ENCODE results near the gene VCP.

The VCP gene

DNA sequence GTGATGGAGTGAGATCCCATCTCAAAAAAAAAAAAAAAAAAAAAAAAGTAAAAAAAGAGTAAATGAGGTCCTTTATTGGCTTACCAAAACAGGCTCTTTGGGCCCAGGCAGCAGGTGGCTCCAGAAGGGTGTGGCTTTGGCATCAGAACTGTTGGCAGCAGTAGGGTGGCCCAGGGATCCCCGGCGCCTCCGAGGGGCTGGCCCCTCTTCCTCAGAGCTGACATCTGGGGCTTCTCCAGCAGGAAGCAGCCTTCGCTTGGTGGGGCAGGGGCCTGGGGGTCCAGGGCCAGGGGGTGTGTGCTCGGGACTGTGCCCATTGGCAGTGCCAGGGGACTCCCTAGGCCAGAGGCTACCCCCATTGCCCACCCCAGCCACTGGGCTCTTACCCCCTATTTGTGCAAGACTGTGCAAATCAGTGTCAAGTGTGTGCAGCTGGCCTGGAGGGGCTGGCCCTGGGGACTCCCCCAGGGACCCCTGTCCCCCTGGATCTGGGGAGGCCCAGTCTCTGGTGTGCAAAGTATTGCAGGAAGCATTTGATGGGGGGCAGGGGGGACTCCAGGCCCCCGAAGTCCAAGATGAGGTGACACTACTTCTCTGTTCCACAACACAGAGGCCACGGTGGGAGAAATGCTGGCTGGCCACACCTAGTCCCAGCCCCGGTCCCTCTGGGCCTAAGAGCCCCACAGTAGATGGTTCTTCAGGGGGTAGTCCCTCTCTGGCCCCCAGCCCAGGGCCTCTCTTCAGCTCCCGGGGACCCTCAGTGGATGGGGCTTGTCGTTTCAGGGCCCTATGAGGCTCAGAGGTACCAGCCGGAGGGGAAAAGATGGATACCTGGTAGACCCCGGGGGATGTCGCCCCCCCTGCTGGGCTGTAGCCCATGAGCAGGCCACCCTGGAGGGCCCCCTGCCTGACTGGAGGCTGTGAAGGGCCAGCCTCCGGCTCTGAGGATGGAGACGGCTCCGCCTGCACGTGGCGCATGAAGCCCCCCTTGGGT, 35.2 kb upstream of the VCP start:
- Mint-ChIP-seq H3K9me3 (no peaks in the 10 kb centered on the region), H3K4me1 (ENCODE audit: low read depth) (peaks cover 39% of the 10 kb centered on the region), H3K27me3 (ENCODE audit: low read depth) (no peaks in the 10 kb centered on the region), H3K4me3 (no peak overlapping the region), H3K27ac (no peak overlapping the region), H3K36me3 (ENCODE audit: low read depth) (peaks cover 20% of the 10 kb centered on the region)

DNA sequence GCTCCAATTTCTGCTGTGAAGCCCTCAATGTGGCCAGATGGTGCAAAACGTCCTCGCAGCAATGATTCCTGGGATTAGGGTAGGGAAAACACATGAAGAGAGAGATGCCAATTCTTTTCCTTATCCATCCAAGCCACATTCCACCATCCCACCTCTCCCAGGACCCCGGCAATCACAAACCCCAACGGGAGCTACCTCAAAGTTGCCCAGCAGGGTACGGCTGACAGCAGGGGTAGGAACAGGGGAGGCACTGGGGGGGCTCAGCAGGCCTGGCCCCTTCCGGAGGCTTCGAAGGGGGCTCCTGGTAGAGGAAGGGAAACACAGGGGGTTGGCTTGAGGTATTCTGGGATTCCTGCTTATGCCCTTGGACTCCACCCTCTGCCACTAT, 33.9 kb upstream of the VCP start:
- H3K27me3 Mint-ChIP-seq (ENCODE audit: low read depth), result no peaks in the 10 kb centered on the region
- peaks cover 38% of the 10 kb centered on the region for H3K4me1 Mint-ChIP-seq (ENCODE audit: low read depth)
- H3K9me3 Mint-ChIP-seq, result no peaks in the 10 kb centered on the region
- no peak overlapping the region for H3K4me3 Mint-ChIP-seq
- H3K36me3 Mint-ChIP-seq (ENCODE audit: low read depth), result peaks cover 21% of the 10 kb centered on the region
- H3K27ac Mint-ChIP-seq, result no peak overlapping the region

DNA sequence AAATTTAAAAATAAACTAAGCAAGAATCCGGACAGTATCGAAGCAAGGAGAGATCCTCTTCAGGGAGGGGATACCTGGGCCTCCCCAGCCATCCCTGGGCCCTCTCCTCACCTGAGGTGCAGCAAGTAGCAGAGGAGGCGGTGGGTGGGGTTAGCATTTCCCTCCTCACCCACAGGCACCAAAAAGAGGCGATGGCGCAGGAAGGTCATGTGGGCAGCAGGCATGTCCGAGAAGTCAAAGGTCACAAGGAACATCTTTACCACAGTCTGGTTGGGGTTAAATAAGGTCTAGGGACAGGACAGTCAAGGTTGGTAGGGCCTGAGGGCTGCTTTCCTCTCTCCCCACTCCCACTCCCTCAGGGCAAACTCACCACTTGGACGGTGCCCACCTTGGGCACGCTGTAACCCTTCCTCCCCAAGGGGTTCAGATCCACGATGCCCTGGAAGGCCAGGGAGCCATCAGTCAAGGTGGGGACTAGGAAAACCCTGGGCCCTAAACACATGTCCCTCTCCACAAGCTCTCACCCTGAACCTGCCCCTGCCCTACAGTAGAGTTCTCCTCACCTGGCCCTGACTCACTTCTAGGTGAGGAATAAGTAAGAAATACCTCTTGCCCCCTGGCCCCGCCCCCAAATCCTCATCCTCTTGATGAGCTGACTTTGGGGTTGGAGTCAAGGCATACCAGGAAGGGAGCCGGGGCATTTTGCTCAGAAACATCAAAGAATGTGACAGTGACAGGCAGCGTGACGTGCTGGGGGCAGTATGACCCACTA, 33.3 kb upstream of the VCP start:
- Mint-ChIP-seq H3K9me3 (no peaks in the 10 kb centered on the region), H3K27me3 (ENCODE audit: low read depth) (no peaks in the 10 kb centered on the region), H3K27ac (no peak overlapping the region), H3K4me1 (ENCODE audit: low read depth) (peaks cover 39% of the 10 kb centered on the region), H3K36me3 (ENCODE audit: low read depth) (peaks cover 27% of the 10 kb centered on the region), H3K4me3 (no peak overlapping the region)

DNA sequence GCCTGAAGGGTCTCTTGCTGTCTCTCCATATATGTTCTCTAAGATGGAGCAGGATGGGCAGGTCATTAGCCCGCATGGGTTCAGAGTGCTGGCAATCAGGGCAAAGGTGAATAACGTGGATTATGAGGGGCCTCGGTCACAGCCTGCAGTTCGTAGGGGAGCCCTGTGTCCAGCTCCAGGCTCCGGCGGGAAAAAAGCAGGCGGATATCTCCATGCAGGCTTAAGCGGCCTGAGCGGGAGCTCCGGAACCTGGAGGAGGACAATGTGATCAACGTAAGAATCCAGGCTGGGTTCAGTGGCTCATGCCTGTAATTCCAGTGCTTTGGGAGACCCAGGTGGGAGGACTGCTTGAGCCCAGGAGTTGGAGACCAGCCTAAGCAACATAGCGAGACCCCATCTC, 32.7 kb upstream of the VCP start:
- Mint-ChIP-seq H3K27me3 (ENCODE audit: low read depth) (no peaks in the 10 kb centered on the region), H3K36me3 (ENCODE audit: low read depth) (peaks cover 34% of the 10 kb centered on the region), H3K4me1 (ENCODE audit: low read depth) (peaks cover 39% of the 10 kb centered on the region), H3K27ac (no peak overlapping the region), H3K4me3 (no peak overlapping the region), H3K9me3 (no peaks in the 10 kb centered on the region)

DNA sequence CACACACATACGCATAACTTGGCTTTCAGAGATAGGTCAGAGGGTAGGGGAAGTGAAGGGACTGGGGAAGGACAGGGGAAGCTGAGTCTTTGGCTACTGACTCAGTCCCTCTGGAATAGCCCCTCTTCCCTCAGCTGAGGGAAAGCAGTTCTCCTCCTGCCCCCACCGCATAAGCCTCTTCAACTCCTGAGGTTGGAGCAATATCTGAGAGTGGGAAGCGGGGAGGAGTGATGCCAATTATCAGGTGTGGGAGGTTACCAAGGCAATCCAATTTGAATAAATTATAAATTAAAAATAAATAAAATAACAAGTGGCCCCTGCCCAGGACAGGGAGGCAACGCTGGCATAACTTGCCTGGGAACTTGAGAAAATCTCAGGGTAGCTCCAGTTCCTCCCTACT, 32.2 kb upstream of the VCP start:
- H3K4me1 Mint-ChIP-seq (ENCODE audit: low read depth), result peaks cover 37% of the 10 kb centered on the region
- H3K4me3 Mint-ChIP-seq, result no peak overlapping the region
- H3K36me3 Mint-ChIP-seq (ENCODE audit: low read depth), result peaks cover 39% of the 10 kb centered on the region
- H3K27me3 Mint-ChIP-seq (ENCODE audit: low read depth), result no peaks in the 10 kb centered on the region
- no peaks in the 10 kb centered on the region for H3K9me3 Mint-ChIP-seq
- H3K27ac Mint-ChIP-seq, result peak overlapping the region; percentile 86

DNA sequence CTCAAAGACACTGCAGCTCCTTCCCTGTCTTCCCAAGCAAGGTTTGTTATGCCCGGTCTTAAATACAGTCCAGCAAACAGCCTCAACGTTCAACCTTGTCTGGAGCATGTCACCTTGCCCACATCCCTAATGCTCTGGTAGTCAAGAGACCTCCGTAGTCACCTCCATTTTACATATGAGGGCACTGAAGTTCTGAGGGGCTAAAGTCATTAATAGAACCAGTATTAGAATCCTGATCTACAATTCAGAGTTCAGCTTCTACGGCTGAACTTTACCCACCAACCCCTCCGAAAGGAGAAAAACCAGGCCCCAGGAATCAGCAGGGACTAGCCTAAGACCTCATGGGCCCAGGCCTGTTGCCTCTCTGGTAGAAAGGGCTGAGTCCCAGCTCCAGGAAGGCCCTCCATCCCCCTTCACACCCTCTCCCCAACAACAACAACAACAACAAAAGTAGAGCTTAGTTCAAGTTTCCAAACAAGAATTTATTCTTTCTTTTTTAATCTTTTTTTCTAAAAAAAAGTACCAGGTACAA, 31.3 kb upstream of the VCP start:
- H3K9me3 Mint-ChIP-seq, result no peaks in the 10 kb centered on the region
- no peaks in the 10 kb centered on the region for H3K27me3 Mint-ChIP-seq (ENCODE audit: low read depth)
- H3K4me3 Mint-ChIP-seq, result peak overlapping the region; percentile 89
- H3K27ac Mint-ChIP-seq, result peak overlapping the region; percentile 86
- H3K4me1 Mint-ChIP-seq (ENCODE audit: low read depth), result peaks cover 33% of the 10 kb centered on the region
- H3K36me3 Mint-ChIP-seq (ENCODE audit: low read depth), result peaks cover 41% of the 10 kb centered on the region

DNA sequence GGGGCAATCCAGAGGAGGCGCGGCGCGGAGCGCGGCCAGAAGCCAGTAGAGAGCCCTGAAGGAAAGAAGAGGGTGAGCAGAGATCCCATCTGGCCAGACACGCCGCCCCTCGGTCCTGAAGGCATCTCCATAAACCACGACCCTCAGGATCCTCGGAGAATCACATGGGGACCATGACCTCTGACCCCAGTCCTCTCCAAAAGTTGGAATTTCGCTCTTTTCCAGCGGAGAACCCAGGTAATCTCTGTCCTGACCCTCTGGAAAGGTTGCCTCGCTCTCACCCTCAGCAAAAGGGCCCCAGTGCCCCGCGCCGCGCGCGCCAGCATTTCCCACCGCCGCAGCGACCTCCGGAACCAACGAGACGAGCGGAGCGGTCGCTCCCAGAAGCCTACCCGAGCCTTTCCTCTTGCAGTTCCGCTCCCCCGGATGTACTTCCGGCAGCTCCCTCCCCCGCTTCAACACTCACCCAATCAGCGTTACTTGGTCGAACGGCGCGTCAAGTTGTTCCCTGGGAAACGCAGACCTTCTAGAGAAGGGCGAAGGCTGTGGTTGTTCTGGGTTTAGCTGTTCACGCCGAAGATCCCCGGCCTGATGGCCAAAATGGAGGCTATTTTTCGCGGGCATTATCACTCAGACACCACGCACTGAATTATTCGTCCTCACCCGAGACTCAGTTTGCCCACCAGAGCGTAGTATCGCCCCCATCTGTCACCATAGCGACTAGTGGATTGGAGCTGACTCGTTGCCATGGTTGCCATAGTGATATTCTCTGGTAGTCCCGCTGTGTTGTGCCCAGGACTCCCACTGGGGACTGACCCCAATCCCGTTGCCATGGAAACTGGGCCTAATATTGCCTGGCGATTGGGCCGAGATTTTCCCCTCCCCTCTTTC, 30.6 kb upstream of the VCP start, which contains the start of gene STOML2:
Gene STOML2 (minus strand): TSS at position 363 of the 891 bp plus-strand sequence. CDS start 37 bp downstream, at position 326.
- Mint-ChIP-seq H3K9me3 (no peaks in the 10 kb centered on the region), H3K27me3 (ENCODE audit: low read depth) (no peaks in the 10 kb centered on the region), H3K4me3 (peak within 1 kb of the TSS; percentile 89), H3K4me1 (ENCODE audit: low read depth) (peaks cover 31% of the 10 kb centered on the region), H3K36me3 (ENCODE audit: low read depth) (peaks cover 36% of the 10 kb centered on the region), H3K27ac (peak within 1 kb of the TSS; percentile 86)

DNA sequence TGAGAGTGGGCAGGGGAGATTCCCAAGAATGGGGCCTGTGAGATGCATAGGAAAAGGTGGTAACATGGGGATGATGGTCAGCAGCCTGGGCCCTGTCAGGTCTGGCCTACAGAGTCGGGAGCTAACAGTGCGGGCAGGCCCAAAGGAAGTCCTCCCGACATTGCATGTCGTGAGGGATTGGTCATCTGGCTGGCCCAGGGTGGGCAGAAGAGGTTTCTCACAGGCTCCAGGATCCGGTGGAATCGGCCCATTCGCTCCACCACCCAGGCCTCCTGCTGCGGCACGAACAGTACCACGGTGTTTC, 30.0 kb upstream of the VCP start:
- Mint-ChIP-seq H3K4me1 (ENCODE audit: low read depth) (peaks cover 31% of the 10 kb centered on the region), H3K4me3 (peak overlapping the region; percentile 89), H3K27me3 (ENCODE audit: low read depth) (no peaks in the 10 kb centered on the region), H3K27ac (peak overlapping the region; percentile 86), H3K9me3 (no peaks in the 10 kb centered on the region), H3K36me3 (ENCODE audit: low read depth) (peaks cover 36% of the 10 kb centered on the region)

DNA sequence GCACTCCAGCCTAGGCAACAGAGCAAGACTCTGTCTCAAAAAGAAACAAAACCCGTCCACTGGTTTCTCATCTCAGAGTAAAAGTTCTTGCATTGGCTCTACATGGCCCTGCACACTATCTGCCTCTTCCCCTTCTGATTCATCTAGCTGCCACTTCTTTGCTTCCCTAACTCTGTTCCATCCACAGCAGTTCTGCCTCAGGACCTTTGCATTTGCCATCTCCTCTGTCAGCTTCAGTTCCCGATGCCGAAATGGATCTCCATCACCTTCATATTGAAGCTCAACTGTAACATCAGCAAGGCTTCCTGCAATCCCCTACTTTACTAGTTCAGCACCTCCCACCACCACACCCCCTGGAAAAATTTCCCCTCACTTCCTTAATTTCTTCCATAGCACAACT, 25.1 kb upstream of the VCP start:
- H3K4me3 Mint-ChIP-seq, result peak overlapping the region; percentile 2
- peaks cover 30% of the 10 kb centered on the region for H3K4me1 Mint-ChIP-seq (ENCODE audit: low read depth)
- H3K36me3 Mint-ChIP-seq (ENCODE audit: low read depth), result peaks cover 32% of the 10 kb centered on the region
- H3K27me3 Mint-ChIP-seq (ENCODE audit: low read depth), result no peaks in the 10 kb centered on the region
- no peaks in the 10 kb centered on the region for H3K9me3 Mint-ChIP-seq
- H3K27ac Mint-ChIP-seq, result peak overlapping the region; percentile 62

DNA sequence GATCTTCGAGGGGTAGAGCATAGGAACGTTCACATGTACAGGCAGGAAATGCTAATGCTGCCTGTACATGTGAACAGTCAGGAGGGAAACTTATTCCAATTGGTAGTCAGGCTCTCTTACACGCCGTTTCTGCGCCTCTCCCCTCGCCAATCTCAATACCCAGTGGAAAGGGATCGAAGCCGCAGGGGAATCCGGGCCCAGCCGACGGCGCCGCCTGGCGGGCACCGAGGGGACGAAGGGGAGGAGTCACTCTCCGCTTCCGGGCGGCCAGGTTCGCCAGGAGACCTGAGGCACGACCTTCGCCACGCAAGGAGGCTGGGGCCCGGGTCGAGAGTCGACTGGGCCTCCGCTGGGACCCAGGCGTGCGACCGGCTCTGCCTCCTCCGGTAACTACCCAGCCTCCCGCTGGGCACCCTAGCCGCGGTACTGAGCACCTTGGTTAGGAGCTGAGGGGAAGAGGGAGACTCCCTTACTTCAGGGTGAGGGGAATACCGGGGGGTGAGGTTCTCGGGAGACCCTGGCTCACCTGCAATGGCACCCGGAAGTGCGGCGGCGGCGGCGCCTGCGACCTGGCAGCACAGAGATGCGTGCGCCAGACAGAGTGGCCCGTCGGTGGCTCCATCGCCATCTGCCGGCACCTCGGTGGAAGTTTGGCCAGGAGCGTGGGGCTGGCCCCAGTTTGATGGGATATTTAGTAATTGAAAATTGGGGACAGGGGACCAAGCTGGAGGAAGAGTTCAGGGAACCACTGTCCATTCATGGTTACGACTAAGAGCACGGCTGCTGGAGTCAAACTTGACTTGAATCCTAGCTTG, 23.8 kb upstream of the VCP start, which contains the start of gene PIGO:
Gene PIGO (minus strand): TSS at position 557 of the 815 bp plus-strand sequence. CDS start 1,026 bp downstream, outside the sequence.
- no peaks in the 10 kb centered on the region for H3K9me3 Mint-ChIP-seq
- H3K27me3 Mint-ChIP-seq (ENCODE audit: low read depth), result no peaks in the 10 kb centered on the region
- H3K4me3 Mint-ChIP-seq, result peak within 1 kb of the TSS; percentile 82
- H3K36me3 Mint-ChIP-seq (ENCODE audit: low read depth), result peaks cover 39% of the 10 kb centered on the region
- H3K4me1 Mint-ChIP-seq (ENCODE audit: low read depth), result peaks cover 21% of the 10 kb centered on the region
- peak within 1 kb of the TSS; percentile 87 for H3K27ac Mint-ChIP-seq

DNA sequence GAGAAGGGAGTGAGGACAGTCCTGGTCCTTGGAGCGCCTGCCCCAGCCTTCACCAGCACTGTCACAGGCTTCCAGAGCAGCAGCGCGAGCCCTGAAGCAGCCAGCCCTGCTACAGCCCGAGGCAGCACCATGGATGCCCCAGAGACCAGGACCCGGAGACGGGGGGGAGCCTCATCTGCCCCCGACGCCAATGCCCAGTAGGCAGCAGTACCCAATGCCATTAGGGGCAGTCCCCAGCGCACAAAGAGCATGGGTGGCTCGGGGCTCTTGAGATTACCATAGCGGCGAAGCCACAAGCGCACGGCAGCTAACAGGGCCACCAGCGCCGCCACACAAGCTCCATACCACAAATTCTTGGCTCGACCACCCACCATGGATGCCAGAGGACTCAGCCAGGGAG, 19.1 kb upstream of the VCP start:
- no peak overlapping the region for H3K4me3 Mint-ChIP-seq
- no peaks in the 10 kb centered on the region for H3K27me3 Mint-ChIP-seq (ENCODE audit: low read depth)
- peaks cover 41% of the 10 kb centered on the region for H3K36me3 Mint-ChIP-seq (ENCODE audit: low read depth)
- no peak overlapping the region for H3K27ac Mint-ChIP-seq
- peaks cover 11% of the 10 kb centered on the region for H3K4me1 Mint-ChIP-seq (ENCODE audit: low read depth)
- H3K9me3 Mint-ChIP-seq, result no peaks in the 10 kb centered on the region

DNA sequence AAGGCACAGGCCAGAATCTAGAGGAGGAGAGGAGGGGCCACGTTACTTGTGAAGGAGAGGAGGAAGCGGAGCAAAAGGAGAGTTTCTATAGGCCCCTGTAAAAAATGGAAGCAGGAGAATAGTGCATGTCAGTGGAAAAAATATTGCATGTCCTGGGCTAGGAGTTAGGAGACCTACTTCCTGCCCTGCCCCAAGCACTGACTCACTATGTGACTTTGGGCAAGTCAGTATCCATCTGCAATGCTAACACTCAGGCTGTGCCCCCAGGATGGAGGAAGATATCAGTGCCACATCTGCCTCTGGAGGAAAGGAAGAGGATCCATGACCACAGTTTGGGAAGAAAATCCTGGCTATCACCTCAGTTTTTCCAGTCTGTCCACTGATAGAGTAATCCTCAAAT, 17.0 kb upstream of the VCP start:
- no peaks in the 10 kb centered on the region for H3K27me3 Mint-ChIP-seq (ENCODE audit: low read depth)
- no peak overlapping the region for H3K27ac Mint-ChIP-seq
- H3K36me3 Mint-ChIP-seq (ENCODE audit: low read depth), result peaks cover 38% of the 10 kb centered on the region
- H3K9me3 Mint-ChIP-seq, result no peaks in the 10 kb centered on the region
- peaks cover under 1% of the 10 kb centered on the region for H3K4me1 Mint-ChIP-seq (ENCODE audit: low read depth)
- no peak overlapping the region for H3K4me3 Mint-ChIP-seq

DNA sequence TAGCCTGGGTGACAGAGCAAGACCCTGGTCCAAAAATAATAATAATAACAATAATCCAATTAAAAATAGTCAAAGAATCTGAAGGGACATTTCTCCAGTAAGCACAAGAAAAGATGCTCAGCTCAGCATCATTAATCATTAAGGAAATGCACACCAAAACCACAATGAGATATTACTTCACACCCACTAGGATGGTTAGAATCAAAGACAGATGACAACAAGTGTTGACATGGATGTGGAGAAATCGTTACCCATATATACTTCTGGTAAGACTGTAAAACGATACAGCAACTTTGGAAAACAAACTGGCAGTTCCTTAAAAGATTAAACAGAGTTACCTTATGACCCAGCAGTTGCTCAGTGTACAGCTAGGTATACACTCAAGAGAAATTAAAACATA, 12.7 kb upstream of the VCP start:
- H3K9me3 Mint-ChIP-seq, result no peaks in the 10 kb centered on the region
- peaks cover 18% of the 10 kb centered on the region for H3K36me3 Mint-ChIP-seq (ENCODE audit: low read depth)
- H3K27ac Mint-ChIP-seq, result no peak overlapping the region
- H3K27me3 Mint-ChIP-seq (ENCODE audit: low read depth), result no peaks in the 10 kb centered on the region
- peaks cover under 1% of the 10 kb centered on the region for H3K4me1 Mint-ChIP-seq (ENCODE audit: low read depth)
- H3K4me3 Mint-ChIP-seq, result no peak overlapping the region
